ENCODE results near the gene ZNF326. TPM values are rescaled to one million over a fixed set of nuclear protein-coding genes. Genes with fewer than 3 reads are reported as not detected.

The ZNF326 gene
- total RNA-seq, 1 experiment from 2014 or later: 1.4 TPM

Other genes starting within 250 kb of the ZNF326 start
- gene LRRC8D, start 174.1 kb upstream of the ZNF326 start, total RNA-seq (2014; rRNA removed; shearing (Covaris generic); ENCODE audit: low replicate concordance): 21.2 and 21.5 TPM in 2 replicates